HEK293T (cell line): Measurements from ENCODE around the gene HDAC9.

Experiments
- ARNT ChIP-seq: fragments of 450-650 bp; IDR thresholded peaks from 2 replicates; pipeline ENCODE4 v1.6.1; 2017; ENCODE audit warnings: mild to moderate bottlenecking
- ELF4 ChIP-seq: fragments of 450-650 bp; IDR thresholded peaks from 2 replicates; pipeline ENCODE4 v1.6.1; 2017; ENCODE audit warnings: antibody characterized with exemption
- FOXA1 ChIP-seq: fragments of 450-650 bp; IDR thresholded peaks from 2 replicates; pipeline ENCODE4 v1.6.1; 2016; ENCODE audit warnings: mild to moderate bottlenecking
- FOXK2 ChIP-seq: fragments of 450-650 bp; IDR thresholded peaks from 2 replicates; pipeline ENCODE4 v1.6.1; 2016; ENCODE audit warnings: mild to moderate bottlenecking
- FOXM1 ChIP-seq: fragments of 450-650 bp; IDR thresholded peaks from 2 replicates; pipeline ENCODE4 v1.6.1; 2017; ENCODE audit warnings: mild to moderate bottlenecking, borderline replicate concordance
- HDGF ChIP-seq: fragments of 450-650 bp; IDR thresholded peaks from 2 replicates; pipeline ENCODE4 v1.6.1; 2017; ENCODE audit warnings: antibody characterized with exemption, borderline replicate concordance
- L3MBTL2 ChIP-seq: fragments of 450-650 bp; conservative IDR thresholded peaks from 2 replicates; pipeline ENCODE4 v1.6.1; 2016; ENCODE audit warnings: mild to moderate bottlenecking
- NFRKB ChIP-seq: fragments of 450-650 bp; IDR thresholded peaks from 2 replicates; pipeline ENCODE4 v1.6.1; 2016; ENCODE audit warnings: mild to moderate bottlenecking, moderate library complexity
- SP1 ChIP-seq: fragments of 450-650 bp; IDR thresholded peaks from 2 replicates; pipeline ENCODE4 v1.6.1; 2017
- SUZ12 ChIP-seq: fragments of 450-650 bp; IDR thresholded peaks from 2 replicates; pipeline ENCODE4 v1.6.1; 2016; ENCODE audit warnings: mild to moderate bottlenecking
- TF ChIP-seq, protein P1 (sequence below): fragments of 450-650 bp; IDR thresholded peaks from 2 replicates; pipeline ENCODE4 v1.6.1; 2016

DNA sequence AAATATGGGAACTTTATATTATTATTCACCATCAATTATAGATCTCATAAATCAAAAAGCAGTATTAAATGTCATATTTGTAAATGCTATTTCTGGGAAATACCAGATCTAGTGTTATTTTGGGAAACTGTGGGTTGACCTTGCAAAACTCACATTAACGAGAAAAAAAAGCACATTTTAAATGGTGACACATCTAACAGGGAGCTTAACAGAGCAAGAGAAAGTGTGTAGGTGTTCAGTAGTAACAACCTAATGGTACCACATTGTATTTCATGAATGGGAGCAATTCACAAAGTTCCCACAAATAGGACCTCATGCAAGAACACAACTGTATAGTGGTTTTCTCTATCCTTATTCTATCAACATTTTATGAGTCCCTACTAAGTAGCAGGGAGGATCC is 26.2 kb upstream of the HDAC9 start:
- TF ChIP-seq SP1: no peak
- TF ChIP-seq FOXM1: no peak
- TF ChIP-seq NFRKB: no peak
- no peak for TF ChIP-seq FOXA1
- TF ChIP-seq L3MBTL2: no peak
- no peak for TF ChIP-seq FOXK2
- TF ChIP-seq, protein P1, sequence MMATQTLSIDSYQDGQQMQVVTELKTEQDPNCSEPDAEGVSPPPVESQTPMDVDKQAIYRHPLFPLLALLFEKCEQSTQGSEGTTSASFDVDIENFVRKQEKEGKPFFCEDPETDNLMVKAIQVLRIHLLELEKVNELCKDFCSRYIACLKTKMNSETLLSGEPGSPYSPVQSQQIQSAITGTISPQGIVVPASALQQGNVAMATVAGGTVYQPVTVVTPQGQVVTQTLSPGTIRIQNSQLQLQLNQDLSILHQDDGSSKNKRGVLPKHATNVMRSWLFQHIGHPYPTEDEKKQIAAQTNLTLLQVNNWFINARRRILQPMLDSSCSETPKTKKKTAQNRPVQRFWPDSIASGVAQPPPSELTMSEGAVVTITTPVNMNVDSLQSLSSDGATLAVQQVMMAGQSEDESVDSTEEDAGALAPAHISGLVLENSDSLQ: no peak
- no peak for TF ChIP-seq ARNT
- TF ChIP-seq SUZ12: no peak
- TF ChIP-seq ELF4: no peak
- no peak for TF ChIP-seq HDGF
